ENCODE measurements around the gene GIPC1. TPM values are rescaled to one million over a fixed set of nuclear protein-coding genes. Genes with fewer than 3 reads are reported as not detected.
"Not testable (repeated sequence)": the region's sequence is repeated elsewhere in the genome, so short reads cannot be mapped to it uniquely, and the experiment has no call there.

The GIPC1 gene
- polyA plus RNA-seq, 2 of the 4 experiments (the other 2 are of a cell fraction): 52.9 to 86.4 TPM

DNA sequence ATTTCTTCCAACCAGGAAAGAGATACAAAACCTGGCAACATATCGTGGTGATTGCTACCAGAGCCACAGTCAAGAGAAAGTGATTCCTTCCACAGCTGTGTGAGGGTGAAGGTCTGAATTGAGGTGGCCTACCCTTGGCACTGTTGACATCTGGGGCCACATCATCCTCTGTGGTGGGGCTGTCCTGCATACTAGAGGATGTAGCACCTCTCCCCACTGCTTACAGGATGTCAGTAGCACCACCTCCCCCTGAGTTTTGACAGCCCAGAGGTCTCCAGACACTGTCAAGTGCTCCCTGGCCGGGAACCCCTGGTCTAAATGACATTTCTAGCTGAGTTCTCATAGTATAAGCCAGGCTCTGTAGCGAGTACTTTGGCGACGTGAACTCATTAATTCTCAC lies 36.2 kb downstream of the GIPC1 start:
- TF ChIP-seq, protein P1, sequence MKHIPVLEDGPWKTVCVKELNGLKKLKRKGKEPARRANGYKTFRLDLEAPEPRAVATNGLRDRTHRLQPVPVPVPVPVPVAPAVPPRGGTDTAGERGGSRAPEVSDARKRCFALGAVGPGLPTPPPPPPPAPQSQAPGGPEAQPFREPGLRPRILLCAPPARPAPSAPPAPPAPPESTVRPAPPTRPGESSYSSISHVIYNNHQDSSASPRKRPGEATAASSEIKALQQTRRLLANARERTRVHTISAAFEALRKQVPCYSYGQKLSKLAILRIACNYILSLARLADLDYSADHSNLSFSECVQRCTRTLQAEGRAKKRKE (CRISPR knock-in tag; IDR thresholded peaks at IDR 0.05; ENCODE audit: low read depth): no peak
- no peak for TF ChIP-seq MYC (IDR thresholded peaks at IDR 0.05; ENCODE audit: borderline replicate concordance, low read length)
- no peak for TF ChIP-seq POLR2A (IDR thresholded peaks at IDR 0.05; ENCODE audit: low read length)
- TF ChIP-seq REST (IDR thresholded peaks at IDR 0.05): no peak
- no peak for TF ChIP-seq RCOR1 (IDR thresholded peaks at IDR 0.05; ENCODE audit: low read depth, low read length)
- no peak for TF ChIP-seq SMC3 (IDR thresholded peaks at IDR 0.05)
- no peak for TF ChIP-seq CEBPB (IDR thresholded peaks at IDR 0.05)
- TF ChIP-seq NR3C1 (IDR thresholded peaks at IDR 0.05): no peak
- no peak for TF ChIP-seq PBX3 (IDR thresholded peaks at IDR 0.05)
- no peak for TF ChIP-seq HDAC2 (IDR thresholded peaks at IDR 0.05)
- TF ChIP-seq MAFK (IDR thresholded peaks at IDR 0.05; ENCODE audit: partially characterized antibody): no peak
- no peak for TF ChIP-seq ZNF302 (CRISPR knock-in tag; IDR thresholded peaks at IDR 0.05)
- no peak for TF ChIP-seq HES2 (IDR thresholded peaks at IDR 0.05)
- no peak for TF ChIP-seq GATA3 (IDR thresholded peaks at IDR 0.05; ENCODE audit: borderline replicate concordance)
- no peak for TF ChIP-seq EHF (CRISPR knock-in tag; IDR thresholded peaks at IDR 0.05)
- TF ChIP-seq KDM5A (IDR thresholded peaks at IDR 0.05): no peak
- ChIA-PET CTCF (interaction anchor here (0.6 to 1.4 kb wide), 3 partner anchors 12 to 25 kb away, joined by 3 to 5 read pairs (median 5); no protein-coding TSS in a partner anchor), POLR2A (no interaction called here)
- FAIRE-seq (no peak), ATAC-seq (no peak), DNase-seq (ENCODE audit: low read depth in 1 of 2, low spot score in 1 of 2) (no peak)
- Histone ChIP-seq H3K4me2 (no peak overlapping the region), H3K9me3 (no peaks in the 10 kb centered on the region), H3K27ac (no peak overlapping the region), H3K4me1 (no peaks in the 10 kb centered on the region), H3K4me3 (no peak overlapping the region)
- 89% methylated on average over 5 of the region's 5 CpGs for WGBS (ENCODE audit: missing lambda C conversion rate)

DNA sequence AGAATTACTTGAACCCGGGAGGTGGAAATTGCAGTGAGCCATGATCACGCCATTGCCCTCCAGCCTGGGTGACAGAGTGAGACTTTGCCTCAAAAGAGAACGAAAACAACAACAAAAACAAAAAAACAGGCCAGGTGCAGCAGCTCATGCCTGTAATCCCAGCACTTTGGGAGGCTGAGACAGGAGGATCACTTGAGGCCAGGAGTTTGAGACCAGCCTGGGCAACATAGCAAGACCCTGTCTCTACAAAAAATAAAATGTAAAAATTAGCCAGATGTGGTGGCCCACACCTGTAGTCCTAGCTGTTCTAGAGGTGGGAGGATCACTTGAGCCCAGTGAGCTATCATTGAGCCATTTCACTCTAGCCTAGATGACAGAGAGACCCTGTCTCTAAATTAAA lies 43.6 kb downstream of the GIPC1 start:
- H3K4me2 ChIP-seq; H3K9me3 ChIP-seq; H3K4me3 ChIP-seq; H3K27ac ChIP-seq; FAIRE-seq; POLR2A ChIA-PET; H3K4me1 ChIP-seq; CTCF ChIA-PET; DNase-seq (ENCODE audit: low read depth in 1 of 2, low spot score in 1 of 2); ATAC-seq: not testable (repeated sequence)
- WGBS (ENCODE audit: missing lambda C conversion rate): 90% methylated on average over 3 of the region's 3 CpGs

DNA sequence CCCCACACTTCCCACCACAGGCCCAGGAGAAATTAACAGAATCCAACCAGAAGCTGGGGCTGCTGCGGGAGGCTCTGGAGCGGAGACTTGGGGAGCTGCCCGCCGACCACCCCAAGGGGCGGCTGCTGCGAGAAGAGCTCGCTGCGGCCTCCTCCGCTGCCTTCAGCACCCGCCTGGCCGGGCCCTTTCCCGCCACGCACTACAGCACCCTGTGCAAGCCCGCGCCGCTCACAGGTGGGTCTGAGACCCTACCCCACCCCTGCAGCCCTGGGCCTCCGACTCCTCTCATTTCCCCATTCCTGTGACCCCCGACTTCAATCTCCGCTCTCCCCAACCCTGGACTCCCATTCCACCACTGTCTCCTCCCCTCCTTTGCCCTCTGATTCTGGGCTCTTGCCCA lies 45.1 kb downstream of the GIPC1 start:
- 98% methylated on average over 8 of the region's 19 CpGs for WGBS (ENCODE audit: missing lambda C conversion rate)
- Histone ChIP-seq H3K4me3 (no peak overlapping the region), H3K9me3 (no peaks in the 10 kb centered on the region), H3K4me2 (no peak overlapping the region), H3K4me1 (no peaks in the 10 kb centered on the region), H3K27ac (no peak overlapping the region)
- POLR2A ChIA-PET: no interaction called here
- CTCF ChIA-PET: interaction anchor here (0.8 to 1.5 kb wide), 3 partner anchors 17 to 28 kb away, joined by 3 to 4 read pairs (median 3); no protein-coding TSS in a partner anchor
- FAIRE-seq: no peak
- ATAC-seq: no peak
- DNase-seq (ENCODE audit: low read depth in 1 of 2, low spot score in 1 of 2): no peak
- TF ChIP-seq HDAC2 (IDR thresholded peaks at IDR 0.05): no peak
- TF ChIP-seq RNF2 (IDR thresholded peaks at IDR 0.05; ENCODE audit: borderline replicate concordance, low read depth): no peak
- no peak for TF ChIP-seq HOXB5 (CRISPR knock-in tag; IDR thresholded peaks at IDR 0.05)
- no peak for TF ChIP-seq JUN (IDR thresholded peaks at IDR 0.05)
- no peak for TF ChIP-seq EHF (CRISPR knock-in tag; IDR thresholded peaks at IDR 0.05)
- TF ChIP-seq FOSB (CRISPR knock-in tag; IDR thresholded peaks at IDR 0.05): no peak
- TF ChIP-seq CHD2 (IDR thresholded peaks at IDR 0.05; ENCODE audit: low read length, partially characterized antibody): no peak
- no peak for TF ChIP-seq CEBPB (IDR thresholded peaks at IDR 0.05)
- TF ChIP-seq, protein P1 (CRISPR knock-in tag; IDR thresholded peaks at IDR 0.05; ENCODE audit: low read depth): no peak
- TF ChIP-seq, protein P2, sequence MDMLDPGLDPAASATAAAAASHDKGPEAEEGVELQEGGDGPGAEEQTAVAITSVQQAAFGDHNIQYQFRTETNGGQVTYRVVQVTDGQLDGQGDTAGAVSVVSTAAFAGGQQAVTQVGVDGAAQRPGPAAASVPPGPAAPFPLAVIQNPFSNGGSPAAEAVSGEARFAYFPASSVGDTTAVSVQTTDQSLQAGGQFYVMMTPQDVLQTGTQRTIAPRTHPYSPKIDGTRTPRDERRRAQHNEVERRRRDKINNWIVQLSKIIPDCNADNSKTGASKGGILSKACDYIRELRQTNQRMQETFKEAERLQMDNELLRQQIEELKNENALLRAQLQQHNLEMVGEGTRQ (IDR thresholded peaks at IDR 0.05): no peak
- TF ChIP-seq, protein P3, sequence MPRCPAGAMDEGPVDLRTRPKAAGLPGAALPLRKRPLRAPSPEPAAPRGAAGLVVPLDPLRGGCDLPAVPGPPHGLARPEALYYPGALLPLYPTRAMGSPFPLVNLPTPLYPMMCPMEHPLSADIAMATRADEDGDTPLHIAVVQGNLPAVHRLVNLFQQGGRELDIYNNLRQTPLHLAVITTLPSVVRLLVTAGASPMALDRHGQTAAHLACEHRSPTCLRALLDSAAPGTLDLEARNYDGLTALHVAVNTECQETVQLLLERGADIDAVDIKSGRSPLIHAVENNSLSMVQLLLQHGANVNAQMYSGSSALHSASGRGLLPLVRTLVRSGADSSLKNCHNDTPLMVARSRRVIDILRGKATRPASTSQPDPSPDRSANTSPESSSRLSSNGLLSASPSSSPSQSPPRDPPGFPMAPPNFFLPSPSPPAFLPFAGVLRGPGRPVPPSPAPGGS (IDR thresholded peaks at IDR 0.05): no peak
- TF ChIP-seq TFCP2L1 (CRISPR knock-in tag; IDR thresholded peaks at IDR 0.05): no peak
- no peak for TF ChIP-seq HOXA7 (CRISPR knock-in tag; IDR thresholded peaks at IDR 0.05)

Data from A549 (cell line).